Endodermal cell (in vitro differentiated cells): ENCODE measurements around the gene PPP1R26. TPM values are rescaled to one million over a fixed set of nuclear protein-coding genes. Genes with fewer than 3 reads are reported as not detected.

ENCODE experiments used
- DNase-seq: peaks from one replicate; pipeline ENCODE4 v3.0.0-alpha.2; 2017
- H3K27ac ChIP-seq: 2 replicates; pipeline ENCODE4 v1.5.1; 2013; ENCODE audit warnings: mild to moderate bottlenecking, low read depth, low read length, moderate library complexity
- H3K27me3 ChIP-seq: 2 replicates; pipeline ENCODE4 v1.6.1; 2013; ENCODE audit warnings: mild to moderate bottlenecking, low read length, moderate library complexity; ENCODE audit not compliant: insufficient read depth, control insufficient read depth, poor library complexity, severe bottlenecking
- H3K36me3 ChIP-seq: 2 replicates; pipeline ENCODE4 v1.7.0; 2013; ENCODE audit warnings: mild to moderate bottlenecking, low read length, moderate library complexity; ENCODE audit not compliant: control insufficient read depth, insufficient read depth
- H3K4me1 ChIP-seq: one replicate; pipeline ENCODE4 v1.7.0; 2013; ENCODE audit warnings: low read length; ENCODE audit not compliant: control insufficient read depth, insufficient read depth
- H3K4me3 ChIP-seq: 2 replicates; pipeline ENCODE4 v1.5.1; 2013; ENCODE audit warnings: mild to moderate bottlenecking, low read length, moderate library complexity
- H3K9ac ChIP-seq: 2 replicates; pipeline ENCODE4 v1.6.1; 2013; ENCODE audit warnings: mild to moderate bottlenecking, low read length, moderate library complexity; ENCODE audit not compliant: poor library complexity, severe bottlenecking; ENCODE audit errors: extremely low read depth
- H3K9me3 ChIP-seq: 2 replicates; pipeline ENCODE4 v1.6.1; 2013; ENCODE audit warnings: mild to moderate bottlenecking, low read length, moderate library complexity; ENCODE audit not compliant: control insufficient read depth
- H3K27ac Mint-ChIP-seq: 2 replicates; pipeline ENCODE4 v1.8.0; 2020; ENCODE audit warnings: mixed read lengths
- H3K27me3 Mint-ChIP-seq: 2 replicates; pipeline ENCODE4 v1.8.0; 2021; ENCODE audit warnings: mild to moderate bottlenecking, mixed read lengths; ENCODE audit not compliant: insufficient read depth
- H3K36me3 Mint-ChIP-seq: 2 replicates; pipeline ENCODE4 v1.8.0; 2020; ENCODE audit warnings: low read depth, mixed read lengths
- H3K4me1 Mint-ChIP-seq: 2 replicates; pipeline ENCODE4 v1.8.0; 2020; ENCODE audit warnings: mixed read lengths
- H3K4me3 Mint-ChIP-seq: 2 replicates; pipeline ENCODE4 v1.8.0; 2020; ENCODE audit warnings: mild to moderate bottlenecking, moderate library complexity, mixed read lengths
- H3K9me3 Mint-ChIP-seq: 2 replicates; pipeline ENCODE4 v1.8.0; 2020; ENCODE audit warnings: mild to moderate bottlenecking, mixed read lengths
- WGBS, 2 experiments: methylation state at CpG; one replicate each; pipeline versions ENCODE4 v1.1.5 to v1.1.7; 2013; ENCODE audit warnings: missing lambda C conversion rate in 2 of 2, mixed read lengths in 1 of 2; ENCODE audit not compliant: insufficient coverage in 1 of 2, insufficient read length in 1 of 2; 5-methylcytosine and 5-hydroxymethylcytosine counted together
- total RNA-seq, 2 donors: library from RNA; stranded (reverse); fragmentation: NEBNext Ultra II Directional in 1 of 2; extraction: Animal tissue kit (Norgen Biotek cat#: 25700) in 1 of 2; gene quantifications; 2 replicates in 1 of 2; 3 replicates in 1 of 2; pipeline ENCODE4 v1.2.1, GENCODE V29; 2021
- TF ChIP-seq, protein P1 (sequence below): fragments of 200-600 bp; sonication (generic); conservative IDR thresholded peaks from 2 replicates; pipeline ENCODE4 v1.5.0; 2021; ENCODE audit warnings: antibody characterized with exemption, mild to moderate bottlenecking

PPP1R26 gene
- total RNA-seq, 2 donors from 2014 or later, result 43.2 to 54.5 TPM

DNA sequence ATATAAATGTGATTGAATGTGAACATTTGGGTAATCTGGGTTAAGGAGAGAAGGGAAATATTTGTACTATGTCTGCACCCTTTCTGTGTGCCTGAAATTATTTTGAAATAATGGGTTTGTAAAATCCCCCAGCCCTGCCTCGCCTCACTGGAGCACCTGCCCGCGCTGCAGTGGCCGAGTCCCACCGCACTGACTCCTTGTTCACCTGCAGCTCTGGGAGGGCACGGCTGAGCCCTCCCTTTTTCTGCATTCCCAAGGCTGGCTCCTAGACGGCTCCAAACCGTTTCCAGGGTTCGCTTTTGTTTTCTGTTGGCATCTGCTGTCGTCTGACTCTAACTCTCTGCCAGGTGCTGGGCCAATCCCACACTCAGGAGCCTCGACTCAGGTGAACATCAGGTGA, 17.6 kb upstream of the PPP1R26 start:
- Mint-ChIP-seq H3K36me3 (peaks cover 4% of the 10 kb centered on the region), H3K4me1 (no peaks in the 10 kb centered on the region), H3K4me3 (no peak overlapping the region), H3K9me3 (no peaks in the 10 kb centered on the region), H3K27ac (no peak overlapping the region), H3K27me3 (no peaks in the 10 kb centered on the region)
- no peaks in the 10 kb centered on the region for H3K9me3 ChIP-seq
- DNase-seq, result no peak
- H3K27ac ChIP-seq, result no peak overlapping the region
- TF ChIP-seq, protein P1, sequence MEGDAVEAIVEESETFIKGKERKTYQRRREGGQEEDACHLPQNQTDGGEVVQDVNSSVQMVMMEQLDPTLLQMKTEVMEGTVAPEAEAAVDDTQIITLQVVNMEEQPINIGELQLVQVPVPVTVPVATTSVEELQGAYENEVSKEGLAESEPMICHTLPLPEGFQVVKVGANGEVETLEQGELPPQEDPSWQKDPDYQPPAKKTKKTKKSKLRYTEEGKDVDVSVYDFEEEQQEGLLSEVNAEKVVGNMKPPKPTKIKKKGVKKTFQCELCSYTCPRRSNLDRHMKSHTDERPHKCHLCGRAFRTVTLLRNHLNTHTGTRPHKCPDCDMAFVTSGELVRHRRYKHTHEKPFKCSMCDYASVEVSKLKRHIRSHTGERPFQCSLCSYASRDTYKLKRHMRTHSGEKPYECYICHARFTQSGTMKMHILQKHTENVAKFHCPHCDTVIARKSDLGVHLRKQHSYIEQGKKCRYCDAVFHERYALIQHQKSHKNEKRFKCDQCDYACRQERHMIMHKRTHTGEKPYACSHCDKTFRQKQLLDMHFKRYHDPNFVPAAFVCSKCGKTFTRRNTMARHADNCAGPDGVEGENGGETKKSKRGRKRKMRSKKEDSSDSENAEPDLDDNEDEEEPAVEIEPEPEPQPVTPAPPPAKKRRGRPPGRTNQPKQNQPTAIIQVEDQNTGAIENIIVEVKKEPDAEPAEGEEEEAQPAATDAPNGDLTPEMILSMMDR, result no peak
- no peaks in the 10 kb centered on the region for H3K27me3 ChIP-seq
- no peaks in the 10 kb centered on the region for H3K36me3 ChIP-seq
- no peaks in the 10 kb centered on the region for H3K4me1 ChIP-seq
- WGBS, 2 experiments, result 79 to 88% methylated on average over 7 to 11 of the region's 11 CpGs
- H3K4me3 ChIP-seq, result no peak overlapping the region
- no peak overlapping the region for H3K9ac ChIP-seq

DNA sequence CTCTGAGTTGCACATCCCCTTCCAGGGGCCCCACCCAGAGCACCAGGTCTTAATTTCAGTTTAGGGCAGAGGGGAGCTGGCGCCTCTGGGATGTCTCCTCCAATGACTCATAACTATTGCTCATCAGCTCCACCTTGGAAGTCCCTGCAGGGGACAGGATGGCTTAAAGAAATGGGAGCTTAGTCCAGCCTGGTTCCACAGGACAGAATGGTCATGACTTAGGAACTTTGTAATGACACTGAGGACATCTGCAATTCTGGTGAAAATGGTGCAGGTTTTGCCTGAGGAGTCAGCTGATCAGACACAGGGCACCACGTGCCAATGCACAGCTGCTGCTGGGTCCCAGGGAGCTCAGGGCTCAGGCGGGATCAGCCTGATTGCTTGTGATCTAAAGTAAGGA, 16.4 kb upstream of the PPP1R26 start:
- Mint-ChIP-seq H3K27me3 (no peaks in the 10 kb centered on the region), H3K36me3 (peaks cover 7% of the 10 kb centered on the region), H3K4me1 (peaks cover 3% of the 10 kb centered on the region), H3K4me3 (no peak overlapping the region), H3K9me3 (no peaks in the 10 kb centered on the region), H3K27ac (no peak overlapping the region)
- 73% methylated on average over 3 of the region's 3 CpGs; no CpG with 5 or more reads in 1 of the 2 experiments for WGBS, 2 experiments
- TF ChIP-seq, protein P1, result no peak
- no peak overlapping the region for H3K27ac ChIP-seq
- no peak for DNase-seq
- no peak overlapping the region for H3K4me3 ChIP-seq
- no peaks in the 10 kb centered on the region for H3K36me3 ChIP-seq
- no peaks in the 10 kb centered on the region for H3K9me3 ChIP-seq
- no peaks in the 10 kb centered on the region for H3K27me3 ChIP-seq
- H3K9ac ChIP-seq, result no peak overlapping the region
- H3K4me1 ChIP-seq, result peaks cover 3% of the 10 kb centered on the region

DNA sequence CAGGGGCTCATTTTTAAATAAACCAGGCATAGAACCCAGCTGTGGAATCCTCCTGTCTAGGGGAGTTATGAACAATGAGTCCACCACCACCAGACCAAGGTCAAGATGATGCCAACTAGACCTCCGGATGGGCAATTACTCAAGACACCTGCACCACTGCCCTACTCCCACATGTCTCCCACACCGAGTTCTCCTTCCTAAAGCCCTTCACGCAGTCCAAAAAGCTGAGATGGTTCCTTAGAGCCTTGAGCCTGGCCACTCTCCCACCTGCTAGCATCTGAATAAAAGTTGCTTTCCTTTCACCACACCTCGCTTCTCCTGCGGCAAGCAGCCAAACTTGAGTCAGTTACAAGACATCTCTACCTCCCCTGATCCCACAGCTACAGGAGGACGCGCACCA, 15.4 kb upstream of the PPP1R26 start:
- Mint-ChIP-seq H3K4me3 (no peak overlapping the region), H3K27ac (no peak overlapping the region), H3K27me3 (no peaks in the 10 kb centered on the region), H3K36me3 (peaks cover 8% of the 10 kb centered on the region), H3K9me3 (no peaks in the 10 kb centered on the region), H3K4me1 (peaks cover 12% of the 10 kb centered on the region)
- H3K9me3 ChIP-seq, result no peaks in the 10 kb centered on the region
- 93 to 100% methylated on average over 4 to 7 of the region's 7 CpGs for WGBS, 2 experiments
- H3K36me3 ChIP-seq, result no peaks in the 10 kb centered on the region
- H3K27ac ChIP-seq, result no peak overlapping the region
- no peak for DNase-seq
- TF ChIP-seq, protein P1, result no peak
- H3K27me3 ChIP-seq, result no peaks in the 10 kb centered on the region
- no peak overlapping the region for H3K9ac ChIP-seq
- no peak overlapping the region for H3K4me3 ChIP-seq
- peaks cover 6% of the 10 kb centered on the region for H3K4me1 ChIP-seq
